ENCODE data around the gene PRKCQ.

- no peak for TF ChIP-seq CTCF (IDR thresholded peaks at IDR 0.05; ENCODE audit: control extremely low read depth in 1 of 3, insufficient read depth in 1 of 3, low read depth in 1 of 3, low read length in 3 of 3)
- TF ChIP-seq EP300 (IDR thresholded peaks at IDR 0.05; ENCODE audit: borderline replicate concordance in 1 of 2, low read depth in 2 of 2, low read length in 2 of 2), result no peak
- TF ChIP-seq BACH1 (IDR thresholded peaks at IDR 0.05; ENCODE audit: low read length), result no peak
- no peak for TF ChIP-seq SIRT6 (IDR thresholded peaks at IDR 0.05; ENCODE audit: low read length)
- no peak for TF ChIP-seq EZH2 (IDR thresholded peaks at IDR 0.05; ENCODE audit: low read depth, low read length, severe bottlenecking)
- TF ChIP-seq CREB1 (IDR thresholded peaks at IDR 0.05), result no peak
- no peak for TF ChIP-seq CEBPB (IDR thresholded peaks at IDR 0.05; ENCODE audit: low read depth, low read length)
- no peak for TF ChIP-seq CHD2 (IDR thresholded peaks at IDR 0.05; ENCODE audit: low read length)
- TF ChIP-seq ZNF274 (IDR thresholded peaks at IDR 0.05; ENCODE audit: borderline replicate concordance, extremely low read depth, low read length), result no peak
- TF ChIP-seq SP2 (IDR thresholded peaks at IDR 0.05; ENCODE audit: low read length), result no peak
- no peak for TF ChIP-seq TCF12 (IDR thresholded peaks at IDR 0.05; ENCODE audit: low read depth, low read length)
Observed at GRCh38 chr10:6595499-6595898, 15.4 kb upstream of the PRKCQ start.
